Measurements from ENCODE around the gene MTERF4. TPM values are rescaled to one million over a fixed set of nuclear protein-coding genes. Genes with fewer than 3 reads are reported as not detected.

Gene MTERF4
- total RNA-seq, 6 experiments from 2014 or later = 12.1 to 26.3 (median 17.0) TPM

GRCh38 chr2:241087420-241088268, 14.4 kb downstream of the MTERF4 start:
- Histone ChIP-seq H3K27me3 (no peaks in the 10 kb centered on the region), H3K4me3 (no peak overlapping the region), H3K36me3 (peaks cover 0 to 70% (median 24%) of the 10 kb centered on the region in 4 donors), H3K4me1 (peaks cover 0 to 7% (median 3%) of the 10 kb centered on the region in 4 donors), H3K9me3 (no peaks in the 10 kb centered on the region), H3K27ac (no peak overlapping the region)
- intact Hi-C loops (cut with DNase I) = no loop called here
- no peak for TF ChIP-seq POLR2A (IDR thresholded peaks at IDR 0.05)
- TF ChIP-seq CTCF (IDR thresholded peaks at IDR 0.05) = no peak
- ATAC-seq = no peak
- WGBS (ENCODE audit: insufficient coverage, low coverage, low lambda C conversion rate, missing lambda C conversion rate) = 84% methylated on average over 19 of the region's 29 CpGs
- DNase-seq = peak in 2 of 3 donors; percentile 11 to 38

GRCh38 chr2:241084856-241085444, 17.1 kb downstream of the MTERF4 start:
- Histone ChIP-seq H3K9me3 (no peaks in the 10 kb centered on the region), H3K36me3 (peaks cover 0 to 46% (median 20%) of the 10 kb centered on the region in 4 donors), H3K27me3 (no peaks in the 10 kb centered on the region), H3K27ac (no peak overlapping the region), H3K4me3 (no peak overlapping the region), H3K4me1 (peaks cover 0 to 15% (median 0%) of the 10 kb centered on the region in 4 donors)
- TF ChIP-seq CTCF (IDR thresholded peaks at IDR 0.05) (no peak), POLR2A (IDR thresholded peaks at IDR 0.05) (no peak)
- intact Hi-C loops (cut with DNase I) = no loop called here
- DNase-seq (no peak), ATAC-seq (no peak)
- WGBS (ENCODE audit: insufficient coverage, low coverage, low lambda C conversion rate, missing lambda C conversion rate) = 97% methylated on average over 4 of the region's 4 CpGs

GRCh38 chr2:241083091-241083415, 19.0 kb downstream of the MTERF4 start:
- Histone ChIP-seq H3K4me1 (peaks cover 0 to 22% (median 2%) of the 10 kb centered on the region in 4 donors), H3K27me3 (no peaks in the 10 kb centered on the region), H3K9me3 (no peaks in the 10 kb centered on the region), H3K4me3 (no peak overlapping the region), H3K27ac (no peak overlapping the region), H3K36me3 (peaks cover 0 to 27% (median 11%) of the 10 kb centered on the region in 4 donors)
- ATAC-seq (no peak), DNase-seq (no peak)
- intact Hi-C loops (cut with DNase I) = no loop called here
- 76% methylated on average over 4 of the region's 5 CpGs for WGBS (ENCODE audit: insufficient coverage, low coverage, low lambda C conversion rate, missing lambda C conversion rate)
- TF ChIP-seq POLR2A (IDR thresholded peaks at IDR 0.05) = no peak
- TF ChIP-seq CTCF (IDR thresholded peaks at IDR 0.05) = no peak

GRCh38 chr2:241082341-241083090, 19.6 kb downstream of the MTERF4 start:
- ATAC-seq = no peak
- intact Hi-C loops (cut with DNase I) = no loop called here
- H3K27ac ChIP-seq = no peak overlapping the region
- H3K9me3 ChIP-seq = no peaks in the 10 kb centered on the region
- no peaks in the 10 kb centered on the region for H3K27me3 ChIP-seq
- peaks cover 0 to 22% (median 7%) of the 10 kb centered on the region in 4 donors for H3K36me3 ChIP-seq
- H3K4me3 ChIP-seq = no peak overlapping the region
- DNase-seq = no peak
- TF ChIP-seq CTCF (IDR thresholded peaks at IDR 0.05) (no peak), POLR2A (IDR thresholded peaks at IDR 0.05) (no peak)
- peaks cover 0 to 22% (median 2%) of the 10 kb centered on the region in 4 donors for H3K4me1 ChIP-seq
- WGBS (ENCODE audit: insufficient coverage, low coverage, low lambda C conversion rate, missing lambda C conversion rate) = 84% methylated on average over 4 of the region's 14 CpGs
